ENCODE results near the gene CDK19.
"Not testable (repeated sequence)": the region's sequence is repeated elsewhere in the genome, so short reads cannot be mapped to it uniquely, and the experiment has no call there.

The CDK19 gene

GRCh38 chr6:110757926-110758325 lies 57.3 kb downstream of the CDK19 start:
- Histone ChIP-seq H3K4me3 (ENCODE audit: low read length in 2 of 2) (no peak overlapping the region), H3K9me3 (ENCODE audit: control insufficient read depth in 2 of 2, low read length in 2 of 2) (no peaks in the 10 kb centered on the region), H3K27me3 (ENCODE audit: control insufficient read depth in 1 of 2, insufficient read depth in 2 of 2, low read length in 2 of 2) (no peaks in the 10 kb centered on the region), H3K36me3 (ENCODE audit: control insufficient read depth in 2 of 2, insufficient read depth in 2 of 2, low read length in 2 of 2) (no peaks in the 10 kb centered on the region), H3K4me1 (ENCODE audit: control insufficient read depth, insufficient read depth, low read length) (no peaks in the 10 kb centered on the region), H3K27ac (ENCODE audit: low read length) (no peak overlapping the region), H3K9ac (ENCODE audit: low read length in 2 of 2) (no peak overlapping the region)

- no peak overlapping the region for H3K27ac ChIP-seq (ENCODE audit: low read length)
- no peak overlapping the region for H3K4me3 ChIP-seq (ENCODE audit: low read length in 2 of 2)
- no peaks in the 10 kb centered on the region for H3K27me3 ChIP-seq (ENCODE audit: control insufficient read depth in 1 of 2, insufficient read depth in 2 of 2, low read length in 2 of 2)
- no peaks in the 10 kb centered on the region for H3K36me3 ChIP-seq (ENCODE audit: control insufficient read depth in 2 of 2, insufficient read depth in 2 of 2, low read length in 2 of 2)
- H3K9ac ChIP-seq (ENCODE audit: low read length in 2 of 2) = no peak overlapping the region
- no peaks in the 10 kb centered on the region for H3K9me3 ChIP-seq (ENCODE audit: control insufficient read depth in 2 of 2, low read length in 2 of 2)
- no peaks in the 10 kb centered on the region for H3K4me1 ChIP-seq (ENCODE audit: control insufficient read depth, insufficient read depth, low read length)
These were observed 58.5 kb downstream of the CDK19 start for GRCh38 chr6:110756817-110757216.

DNA sequence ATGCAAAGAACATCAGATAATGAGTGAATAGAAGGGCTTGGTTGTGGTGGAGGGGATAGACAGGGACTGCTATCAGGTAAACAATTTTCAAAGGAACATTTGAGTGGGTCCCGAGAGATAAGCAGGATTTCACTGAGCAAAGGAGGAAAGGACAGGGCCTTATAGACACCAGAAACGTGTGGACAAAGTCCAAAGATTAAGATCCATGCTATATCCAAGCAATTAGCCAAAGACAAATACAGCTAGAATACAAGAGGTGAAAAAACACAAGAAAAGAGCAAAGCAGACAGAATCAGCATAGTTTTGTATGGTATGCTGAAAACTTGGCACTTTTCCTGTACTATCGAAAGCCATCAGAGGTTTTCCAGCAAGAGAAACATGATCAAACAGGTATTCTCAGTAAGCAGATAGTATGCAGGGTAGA lies 59.8 kb downstream of the CDK19 start:
- Histone ChIP-seq H3K27me3 (ENCODE audit: control insufficient read depth in 1 of 2, insufficient read depth in 2 of 2, low read length in 2 of 2) (no peaks in the 10 kb centered on the region), H3K4me1 (ENCODE audit: control insufficient read depth, insufficient read depth, low read length) (no peaks in the 10 kb centered on the region), H3K36me3 (ENCODE audit: control insufficient read depth in 2 of 2, insufficient read depth in 2 of 2, low read length in 2 of 2) (no peaks in the 10 kb centered on the region), H3K4me3 (ENCODE audit: low read length in 2 of 2) (no peak overlapping the region), H3K27ac (ENCODE audit: low read length) (no peak overlapping the region), H3K9me3 (ENCODE audit: control insufficient read depth in 2 of 2, low read length in 2 of 2) (no peaks in the 10 kb centered on the region), H3K9ac (ENCODE audit: low read length in 2 of 2) (no peak overlapping the region)

GRCh38 chr6:110753936-110754668 lies 61.2 kb downstream of the CDK19 start:
- not testable (repeated sequence) for H3K9me3 ChIP-seq (ENCODE audit: control insufficient read depth in 2 of 2, low read length in 2 of 2); H3K36me3 ChIP-seq (ENCODE audit: control insufficient read depth in 2 of 2, insufficient read depth in 2 of 2, low read length in 2 of 2); H3K27ac ChIP-seq (ENCODE audit: low read length); H3K9ac ChIP-seq (ENCODE audit: low read length in 2 of 2); H3K4me3 ChIP-seq (ENCODE audit: low read length in 2 of 2); H3K27me3 ChIP-seq (ENCODE audit: control insufficient read depth in 1 of 2, insufficient read depth in 2 of 2, low read length in 2 of 2); H3K4me1 ChIP-seq (ENCODE audit: control insufficient read depth, insufficient read depth, low read length)

GRCh38 chr6:110748453-110748852 lies 66.8 kb downstream of the CDK19 start:
- Histone ChIP-seq H3K36me3 (ENCODE audit: control insufficient read depth in 2 of 2, insufficient read depth in 2 of 2, low read length in 2 of 2) (no peaks in the 10 kb centered on the region), H3K27ac (ENCODE audit: low read length) (no peak overlapping the region), H3K9me3 (ENCODE audit: control insufficient read depth in 2 of 2, low read length in 2 of 2) (no peaks in the 10 kb centered on the region)

DNA sequence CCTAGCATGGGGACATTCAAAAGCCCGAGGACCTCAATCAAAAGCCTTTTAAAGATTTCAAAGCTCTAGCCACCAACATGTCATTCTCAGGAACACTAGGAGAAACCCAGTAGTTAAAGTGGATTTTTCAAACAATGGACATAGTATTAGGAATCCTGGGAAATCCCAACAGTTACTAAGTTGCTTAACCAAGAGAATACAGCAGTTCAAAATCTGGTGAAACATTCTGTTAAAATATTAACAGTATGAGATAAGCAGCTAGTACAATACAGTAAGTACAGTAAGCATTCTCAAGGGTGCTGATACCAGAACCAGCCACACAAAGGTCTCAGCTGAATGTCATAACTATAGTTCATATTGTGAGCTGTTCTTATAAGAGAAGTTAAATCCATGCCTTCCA lies 68.6 kb downstream of the CDK19 start:
- no peaks in the 10 kb centered on the region for H3K27me3 ChIP-seq (ENCODE audit: control insufficient read depth in 1 of 2, insufficient read depth in 2 of 2, low read length in 2 of 2)
- peaks cover 0 to under 1% of the 10 kb centered on the region in 2 donors for H3K36me3 ChIP-seq (ENCODE audit: control insufficient read depth in 2 of 2, insufficient read depth in 2 of 2, low read length in 2 of 2)
- peaks cover 0 to 8% of the 10 kb centered on the region in 2 donors for H3K9me3 ChIP-seq (ENCODE audit: control insufficient read depth in 2 of 2, low read length in 2 of 2)
- no peak overlapping the region for H3K27ac ChIP-seq (ENCODE audit: low read length)
- H3K4me1 ChIP-seq (ENCODE audit: control insufficient read depth, insufficient read depth, low read length) = no peaks in the 10 kb centered on the region
- no peak overlapping the region for H3K4me3 ChIP-seq (ENCODE audit: low read length in 2 of 2)
- no peak overlapping the region for H3K9ac ChIP-seq (ENCODE audit: low read length in 2 of 2)

More at GRCh38 chr6:110748453-110748852, 66.8 kb downstream of the CDK19 start:
- H3K9ac ChIP-seq (ENCODE audit: low read length in 2 of 2) = no peak overlapping the region
- no peaks in the 10 kb centered on the region for H3K4me1 ChIP-seq (ENCODE audit: control insufficient read depth, insufficient read depth, low read length)
- H3K27me3 ChIP-seq (ENCODE audit: control insufficient read depth in 1 of 2, insufficient read depth in 2 of 2, low read length in 2 of 2) = no peaks in the 10 kb centered on the region
- H3K4me3 ChIP-seq (ENCODE audit: low read length in 2 of 2) = no peak overlapping the region

GRCh38 chr6:110744991-110745390 lies 70.3 kb downstream of the CDK19 start:
- no peak overlapping the region for H3K4me3 ChIP-seq (ENCODE audit: low read length in 2 of 2)
- peaks cover 0 to 2% of the 10 kb centered on the region in 2 donors for H3K36me3 ChIP-seq (ENCODE audit: control insufficient read depth in 2 of 2, insufficient read depth in 2 of 2, low read length in 2 of 2)
- no peaks in the 10 kb centered on the region for H3K27me3 ChIP-seq (ENCODE audit: control insufficient read depth in 1 of 2, insufficient read depth in 2 of 2, low read length in 2 of 2)
- no peaks in the 10 kb centered on the region for H3K4me1 ChIP-seq (ENCODE audit: control insufficient read depth, insufficient read depth, low read length)
- no peak overlapping the region for H3K27ac ChIP-seq (ENCODE audit: low read length)
- no peak overlapping the region for H3K9ac ChIP-seq (ENCODE audit: low read length in 2 of 2)
- peaks cover 0 to 11% of the 10 kb centered on the region in 2 donors for H3K9me3 ChIP-seq (ENCODE audit: control insufficient read depth in 2 of 2, low read length in 2 of 2)

- H3K36me3 ChIP-seq (ENCODE audit: control insufficient read depth in 2 of 2, insufficient read depth in 2 of 2, low read length in 2 of 2); H3K27me3 ChIP-seq (ENCODE audit: control insufficient read depth in 1 of 2, insufficient read depth in 2 of 2, low read length in 2 of 2); H3K4me1 ChIP-seq (ENCODE audit: control insufficient read depth, insufficient read depth, low read length); H3K9ac ChIP-seq (ENCODE audit: low read length in 2 of 2); H3K27ac ChIP-seq (ENCODE audit: low read length); H3K4me3 ChIP-seq (ENCODE audit: low read length in 2 of 2): not testable (repeated sequence)
- peaks cover 0 to 11% of the 10 kb centered on the region in 2 donors for H3K9me3 ChIP-seq (ENCODE audit: control insufficient read depth in 2 of 2, low read length in 2 of 2)
These were observed 72.7 kb downstream of the CDK19 start for GRCh38 chr6:110742552-110742951.

GRCh38 chr6:110741517-110741916 lies 73.8 kb downstream of the CDK19 start:
- Histone ChIP-seq H3K4me3 (ENCODE audit: low read length in 2 of 2) (no peak overlapping the region), H3K9me3 (ENCODE audit: control insufficient read depth in 2 of 2, low read length in 2 of 2) (peaks cover 0 to 11% of the 10 kb centered on the region in 2 donors), H3K27me3 (ENCODE audit: control insufficient read depth in 1 of 2, insufficient read depth in 2 of 2, low read length in 2 of 2) (no peaks in the 10 kb centered on the region), H3K9ac (ENCODE audit: low read length in 2 of 2) (no peak overlapping the region), H3K36me3 (ENCODE audit: control insufficient read depth in 2 of 2, insufficient read depth in 2 of 2, low read length in 2 of 2) (peaks cover 0 to 2% of the 10 kb centered on the region in 2 donors), H3K4me1 (ENCODE audit: control insufficient read depth, insufficient read depth, low read length) (no peaks in the 10 kb centered on the region), H3K27ac (ENCODE audit: low read length) (no peak overlapping the region)

DNA sequence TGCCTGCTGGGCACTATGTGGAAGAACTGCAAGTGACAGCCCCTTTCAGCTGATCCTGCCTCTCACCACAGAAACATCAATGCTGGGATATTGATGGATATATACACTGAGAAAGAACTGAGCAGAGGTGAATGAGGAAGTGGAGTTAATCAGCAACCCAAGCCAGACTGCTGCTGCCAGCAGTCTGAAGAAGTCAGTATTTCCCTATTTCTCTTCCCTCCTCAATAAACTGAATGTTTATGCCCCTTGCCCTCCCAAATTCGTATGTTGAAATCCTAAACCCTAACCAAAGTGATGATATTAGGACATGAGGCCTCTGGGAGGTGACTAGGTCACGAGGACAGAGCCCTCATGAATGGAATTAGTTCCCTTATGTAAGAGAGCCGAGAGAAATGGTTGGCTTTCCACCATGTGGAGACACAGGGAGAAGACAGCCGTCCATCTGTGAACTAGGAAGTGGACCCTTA lies 76.3 kb downstream of the CDK19 start:
- Histone ChIP-seq H3K27me3 (ENCODE audit: control insufficient read depth in 1 of 2, insufficient read depth in 2 of 2, low read length in 2 of 2) (no peaks in the 10 kb centered on the region), H3K4me1 (ENCODE audit: control insufficient read depth, insufficient read depth, low read length) (no peaks in the 10 kb centered on the region), H3K27ac (ENCODE audit: low read length) (no peak overlapping the region), H3K36me3 (ENCODE audit: control insufficient read depth in 2 of 2, insufficient read depth in 2 of 2, low read length in 2 of 2) (peaks cover 0 to 2% of the 10 kb centered on the region in 2 donors), H3K9me3 (ENCODE audit: control insufficient read depth in 2 of 2, low read length in 2 of 2) (peaks cover 0 to 11% of the 10 kb centered on the region in 2 donors), H3K4me3 (ENCODE audit: low read length in 2 of 2) (no peak overlapping the region), H3K9ac (ENCODE audit: low read length in 2 of 2) (no peak overlapping the region)

DNA sequence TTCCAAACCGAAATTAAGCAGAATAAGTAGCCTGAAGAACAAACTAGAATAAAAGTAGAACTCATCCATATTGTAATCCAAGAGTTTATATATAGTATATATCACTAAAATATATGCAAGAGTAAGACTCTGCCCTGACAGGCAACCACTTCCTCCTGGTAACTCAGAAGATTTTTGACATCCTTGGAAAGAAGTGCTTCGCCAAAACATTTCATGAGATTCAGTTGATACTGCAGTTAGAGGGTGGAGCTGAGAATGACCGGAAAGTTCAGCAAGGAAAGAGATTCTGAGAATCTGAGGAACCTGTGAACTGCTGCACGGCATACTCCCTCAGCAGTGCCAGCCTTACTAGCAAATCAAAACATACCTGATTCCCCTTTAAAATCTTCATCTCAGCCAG lies 79.6 kb downstream of the CDK19 start:
- Histone ChIP-seq H3K9me3 (ENCODE audit: control insufficient read depth in 2 of 2, low read length in 2 of 2) (no peaks in the 10 kb centered on the region), H3K4me3 (ENCODE audit: low read length in 2 of 2) (no peak overlapping the region), H3K27ac (ENCODE audit: low read length) (no peak overlapping the region), H3K27me3 (ENCODE audit: control insufficient read depth in 1 of 2, insufficient read depth in 2 of 2, low read length in 2 of 2) (no peaks in the 10 kb centered on the region), H3K9ac (ENCODE audit: low read length in 2 of 2) (no peak overlapping the region), H3K36me3 (ENCODE audit: control insufficient read depth in 2 of 2, insufficient read depth in 2 of 2, low read length in 2 of 2) (no peaks in the 10 kb centered on the region), H3K4me1 (ENCODE audit: control insufficient read depth, insufficient read depth, low read length) (no peaks in the 10 kb centered on the region)
